ENCODE data around the gene RPL41. TPM values are rescaled to one million over a fixed set of nuclear protein-coding genes. Genes with fewer than 3 reads are reported as not detected.

RPL41 gene
- total and polyA plus RNA-seq, 9 of the 15 experiments (the other 6 are each of a cell fraction or from before 2014, with no cell fraction given): 3,403 to 11,276 (median 5,604) TPM

DNA sequence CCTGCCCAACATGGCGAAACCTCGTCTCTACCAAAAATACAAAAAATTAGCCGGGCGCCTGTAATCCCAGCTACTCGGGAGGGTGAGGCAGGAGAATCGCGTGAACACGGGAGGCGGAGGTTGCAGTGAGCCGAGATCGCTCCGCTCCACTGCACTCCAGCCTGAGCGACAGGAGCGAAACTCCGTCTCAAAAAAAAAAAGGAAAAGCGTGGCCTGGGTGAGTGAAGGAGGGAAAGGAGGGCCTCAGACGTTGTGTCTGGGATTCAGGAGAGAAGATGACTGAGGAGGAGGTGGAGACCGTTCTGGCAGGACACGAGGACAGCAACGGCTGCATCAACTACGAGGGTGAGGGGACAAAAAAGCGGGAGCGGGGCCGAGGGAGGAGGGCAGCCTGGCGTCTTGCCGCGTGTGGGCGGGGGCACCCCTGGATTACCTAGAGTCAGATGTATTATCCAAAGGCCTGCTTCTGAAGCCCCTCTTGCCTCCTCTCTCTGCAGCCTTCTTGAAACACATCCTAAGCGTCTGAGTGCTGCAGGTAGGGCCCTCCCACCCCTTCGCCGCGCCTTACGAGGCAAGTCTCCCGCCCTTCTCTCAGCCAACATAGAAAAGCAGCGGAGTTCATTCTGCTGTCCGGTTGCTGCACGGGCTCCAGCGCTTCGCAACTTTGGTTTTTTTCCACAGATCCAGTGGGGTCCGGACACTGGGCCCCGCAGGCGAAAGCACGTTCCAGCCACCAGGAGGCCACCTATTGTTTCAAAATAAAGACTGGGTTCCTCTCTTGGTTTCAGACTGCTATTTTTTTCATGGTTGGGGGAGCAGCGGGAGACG lies 41.0 kb downstream of the RPL41 start (continued):
- TF ChIP-seq, protein P1, sequence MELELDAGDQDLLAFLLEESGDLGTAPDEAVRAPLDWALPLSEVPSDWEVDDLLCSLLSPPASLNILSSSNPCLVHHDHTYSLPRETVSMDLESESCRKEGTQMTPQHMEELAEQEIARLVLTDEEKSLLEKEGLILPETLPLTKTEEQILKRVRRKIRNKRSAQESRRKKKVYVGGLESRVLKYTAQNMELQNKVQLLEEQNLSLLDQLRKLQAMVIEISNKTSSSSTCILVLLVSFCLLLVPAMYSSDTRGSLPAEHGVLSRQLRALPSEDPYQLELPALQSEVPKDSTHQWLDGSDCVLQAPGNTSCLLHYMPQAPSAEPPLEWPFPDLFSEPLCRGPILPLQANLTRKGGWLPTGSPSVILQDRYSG (tag; conservative IDR thresholded peaks at IDR 0.05; ENCODE audit: low read depth): no peak
- TF ChIP-seq NRF1 (conservative IDR thresholded peaks at IDR 0.05 in 1 of 2, IDR thresholded peaks at IDR 0.05 in 1 of 2) (0 out of 4 replicates have a peak, but pooled peaks of 1 of the 2 experiments have one; percentile 7), ZNF165 (CRISPR knock-in tag; IDR thresholded peaks at IDR 0.05; ENCODE audit: borderline replicate concordance) (no peak), TRIM24 (IDR thresholded peaks at IDR 0.05) (0 out of 4 replicates have a peak, but pooled peaks of 1 of the 2 experiments have one; percentile 15), NR4A1 (CRISPR knock-in tag; IDR thresholded peaks at IDR 0.05) (no peak), NR4A1 (tag; IDR thresholded peaks at IDR 0.05) (0 out of 2 replicates have a peak, but pooled peaks have one; percentile 36), ZNF764 (CRISPR knock-in tag; IDR thresholded peaks at IDR 0.05; ENCODE audit: low read depth) (no peak), CSDE1 (IDR thresholded peaks at IDR 0.05) (no peak), ZNF780A (CRISPR knock-in tag; IDR thresholded peaks at IDR 0.05) (no peak), THRAP3 (IDR thresholded peaks at IDR 0.05; ENCODE audit: borderline replicate concordance) (no peak), DEAF1 (CRISPR knock-in tag; IDR thresholded peaks at IDR 0.05) (no peak), ZNF707 (CRISPR knock-in tag; conservative IDR thresholded peaks at IDR 0.05) (no peak), ILF3 (IDR thresholded peaks at IDR 0.05; ENCODE audit: borderline replicate concordance) (no peak), SRSF1 (IDR thresholded peaks at IDR 0.05; ENCODE audit: low read depth, low read length) (no peak), ZBTB2 (IDR thresholded peaks at IDR 0.05) (peak; percentile 33; the same call in 1 of the 2 replicates), ZBTB5 (IDR thresholded peaks at IDR 0.05) (no peak), KDM2B (CRISPR knock-in tag; IDR thresholded peaks at IDR 0.05) (no peak; the same call in 1 of the 2 replicates), ZNF57 (CRISPR knock-in tag; IDR thresholded peaks at IDR 0.05) (no peak)
- TF ChIP-seq, protein P2, sequence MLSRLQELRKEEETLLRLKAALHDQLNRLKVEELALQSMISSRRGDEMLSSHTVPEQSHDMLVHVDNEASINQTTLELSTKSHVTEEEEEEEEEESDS (CRISPR knock-in tag; IDR thresholded peaks at IDR 0.05): no peak
- TF ChIP-seq, protein P3, sequence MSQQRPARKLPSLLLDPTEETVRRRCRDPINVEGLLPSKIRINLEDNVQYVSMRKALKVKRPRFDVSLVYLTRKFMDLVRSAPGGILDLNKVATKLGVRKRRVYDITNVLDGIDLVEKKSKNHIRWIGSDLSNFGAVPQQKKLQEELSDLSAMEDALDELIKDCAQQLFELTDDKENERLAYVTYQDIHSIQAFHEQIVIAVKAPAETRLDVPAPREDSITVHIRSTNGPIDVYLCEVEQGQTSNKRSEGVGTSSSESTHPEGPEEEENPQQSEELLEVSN (IDR thresholded peaks at IDR 0.05; ENCODE audit: borderline replicate concordance in 1 of 2, extremely low read depth in 1 of 2, insufficient read depth in 1 of 2, insufficient read length in 1 of 2, low read depth in 1 of 2, low read length in 1 of 2, poor library complexity in 1 of 2, severe bottlenecking in 1 of 2): peak; percentile 77 to 90

All from K562 (cell line).